Type B pancreatic cell (in vitro differentiated cells): ENCODE results near the gene PFKP. TPM values are rescaled to one million over a fixed set of nuclear protein-coding genes. Genes with fewer than 3 reads are reported as not detected.

Source experiments
- DNase-seq: peaks from one replicate; pipeline ENCODE4 v3.0.0; 2021; ENCODE audit warnings: mixed read lengths; ENCODE audit not compliant: unreplicated experiment; ENCODE audit errors: extremely low spot score
- H3K27ac Mint-ChIP-seq: 2 replicates; pipeline ENCODE4 v1.8.0; 2021; ENCODE audit warnings: mild to moderate bottlenecking, mixed read lengths
- H3K27me3 Mint-ChIP-seq: 2 replicates; pipeline ENCODE4 v1.8.0; 2021; ENCODE audit warnings: mixed read lengths
- H3K36me3 Mint-ChIP-seq: 2 replicates; pipeline ENCODE4 v1.8.0; 2021; ENCODE audit warnings: mixed read lengths
- H3K4me1 Mint-ChIP-seq: one replicate; pipeline ENCODE4 v1.8.0; 2021; ENCODE audit warnings: mixed read lengths; ENCODE audit not compliant: unreplicated experiment
- H3K4me3 Mint-ChIP-seq: 2 replicates; pipeline ENCODE4 v1.8.0; 2021; ENCODE audit warnings: mild to moderate bottlenecking, mixed read lengths
- H3K9me3 Mint-ChIP-seq: 2 replicates; pipeline ENCODE4 v1.8.0; 2021; ENCODE audit warnings: mixed read lengths
- CTCF ChIP-seq: fragments of 200-600 bp; sonication (generic); conservative IDR thresholded peaks from 2 replicates; pipeline ENCODE4 v1.5.0; 2021; ENCODE audit warnings: antibody characterized with exemption, mild to moderate bottlenecking
- total RNA-seq: library from RNA; stranded (reverse); gene quantifications from 2 replicates; pipeline ENCODE4 v1.2.1, GENCODE V29; 2021; ENCODE audit warnings: low replicate concordance

PFKP gene
- total RNA-seq, 1 donor from 2014 or later, result 48.8 TPM

GRCh38 chr10:3046981-3047547 lies 20.3 kb upstream of the PFKP start:
- no peaks in the 10 kb centered on the region for H3K9me3 Mint-ChIP-seq
- no peak overlapping the region for H3K4me3 Mint-ChIP-seq
- TF ChIP-seq CTCF, result no peak
- peaks cover 13% of the 10 kb centered on the region for H3K4me1 Mint-ChIP-seq
- no peak overlapping the region for H3K27ac Mint-ChIP-seq
- H3K36me3 Mint-ChIP-seq, result no peaks in the 10 kb centered on the region
- no peak for DNase-seq
- peaks cover 7% of the 10 kb centered on the region for H3K27me3 Mint-ChIP-seq

- Mint-ChIP-seq H3K27me3 (peaks cover 7% of the 10 kb centered on the region), H3K4me3 (no peak overlapping the region), H3K4me1 (peaks cover 13% of the 10 kb centered on the region), H3K27ac (no peak overlapping the region), H3K9me3 (no peaks in the 10 kb centered on the region), H3K36me3 (no peaks in the 10 kb centered on the region)
- DNase-seq, result no peak
- TF ChIP-seq CTCF, result no peak
Observed at GRCh38 chr10:3047596-3047995, 19.8 kb upstream of the PFKP start.

GRCh38 chr10:3048119-3049019 lies 19.0 kb upstream of the PFKP start:
- no peak overlapping the region for H3K4me3 Mint-ChIP-seq
- TF ChIP-seq CTCF, result no peak
- H3K36me3 Mint-ChIP-seq, result no peaks in the 10 kb centered on the region
- peaks cover 6% of the 10 kb centered on the region for H3K27me3 Mint-ChIP-seq
- DNase-seq, result no peak
- H3K9me3 Mint-ChIP-seq, result no peaks in the 10 kb centered on the region
- no peak overlapping the region for H3K27ac Mint-ChIP-seq
- H3K4me1 Mint-ChIP-seq, result peaks cover 13% of the 10 kb centered on the region

GRCh38 chr10:3051692-3052091 lies 15.7 kb upstream of the PFKP start:
- H3K9me3 Mint-ChIP-seq, result no peaks in the 10 kb centered on the region
- no peak overlapping the region for H3K4me3 Mint-ChIP-seq
- H3K27me3 Mint-ChIP-seq, result peaks cover 12% of the 10 kb centered on the region
- no peak overlapping the region for H3K27ac Mint-ChIP-seq
- no peak for DNase-seq
- no peaks in the 10 kb centered on the region for H3K36me3 Mint-ChIP-seq
- no peak for TF ChIP-seq CTCF
- H3K4me1 Mint-ChIP-seq, result peaks cover 13% of the 10 kb centered on the region

GRCh38 chr10:3053155-3053554 lies 14.2 kb upstream of the PFKP start:
- no peak for TF ChIP-seq CTCF
- H3K9me3 Mint-ChIP-seq, result no peaks in the 10 kb centered on the region
- H3K4me3 Mint-ChIP-seq, result no peak overlapping the region
- no peak for DNase-seq
- no peaks in the 10 kb centered on the region for H3K36me3 Mint-ChIP-seq
- H3K27ac Mint-ChIP-seq, result no peak overlapping the region
- peaks cover 8% of the 10 kb centered on the region for H3K4me1 Mint-ChIP-seq
- peaks cover 19% of the 10 kb centered on the region for H3K27me3 Mint-ChIP-seq
